GM18526 (cell line): ENCODE results near the gene CTPS2.

ENCODE experiments used
- POLR2A ChIP-seq: IDR thresholded peaks from 3 replicates; pipeline ENCODE4 v1.6.1; 2011; ENCODE audit not compliant: insufficient read length; ENCODE audit errors: extremely low read depth

CTPS2 gene

GRCh38 chrX:16718824-16719333 is 6.4 kb upstream of the CTPS2 start:
- no peak for TF ChIP-seq POLR2A

- TF ChIP-seq POLR2A: no peak
Measured at GRCh38 chrX:16714504-16714903, 2.0 kb upstream of the CTPS2 start.

- TF ChIP-seq POLR2A: no peak
Measured at GRCh38 chrX:16711893-16712547, 449 bp downstream of the CTPS2 start.

- no peak for TF ChIP-seq POLR2A
Measured at GRCh38 chrX:16711219-16711811, 1.2 kb downstream of the CTPS2 start.

- no peak for TF ChIP-seq POLR2A
Measured at GRCh38 chrX:16708016-16708415, 4.5 kb downstream of the CTPS2 start.

- no peak for TF ChIP-seq POLR2A
Measured at GRCh38 chrX:16705370-16705769, 7.1 kb downstream of the CTPS2 start.

- TF ChIP-seq POLR2A: no peak
Measured at GRCh38 chrX:16702700-16703599, 9.5 kb downstream of the CTPS2 start.

GRCh38 chrX:16700734-16701133 is 11.7 kb downstream of the CTPS2 start:
- no peak for TF ChIP-seq POLR2A

GRCh38 chrX:16699389-16699788 is 13.1 kb downstream of the CTPS2 start:
- TF ChIP-seq POLR2A: no peak

GRCh38 chrX:16696956-16697355 is 15.5 kb downstream of the CTPS2 start:
- TF ChIP-seq POLR2A: no peak

- no peak for TF ChIP-seq POLR2A
Measured at GRCh38 chrX:16695079-16695676, 17.3 kb downstream of the CTPS2 start.

GRCh38 chrX:16687514-16687913 is 25.0 kb downstream of the CTPS2 start:
- TF ChIP-seq POLR2A: no peak

GRCh38 chrX:16683007-16683664 is 29.3 kb downstream of the CTPS2 start:
- TF ChIP-seq POLR2A: no peak

- TF ChIP-seq POLR2A: no peak
Measured at GRCh38 chrX:16678689-16679088, 33.8 kb downstream of the CTPS2 start.

- TF ChIP-seq POLR2A: no peak
Measured at GRCh38 chrX:16671005-16671404, 41.5 kb downstream of the CTPS2 start.

GRCh38 chrX:16666541-16666940 is 45.9 kb downstream of the CTPS2 start:
- no peak for TF ChIP-seq POLR2A

- no peak for TF ChIP-seq POLR2A
Measured at GRCh38 chrX:16665089-16665488, 47.4 kb downstream of the CTPS2 start.
